BJ (cell line): ENCODE data around the gene CKLF. TPM values are rescaled to one million over a fixed set of nuclear protein-coding genes. Genes with fewer than 3 reads are reported as not detected.

Source experiments
- CTCF ChIA-PET: fragments of 350-600 bp; formaldehyde crosslinking; extraction: SDS; loops from one replicate; lab custom pipeline; 2021; ENCODE audit warnings: antibody characterized with exemption, inconsistent platforms; lab: Yijun Ruan, JAX
- POLR2A ChIA-PET: fragments of 300-600 bp; sonication (Branson Sonifier 250); formaldehyde crosslinking; extraction: SDS; loops from one replicate; lab custom pipeline; 2021; ENCODE audit warnings: antibody characterized with exemption; lab: Charles Lee
- DNase-seq: peaks from one replicate; pipeline ENCODE4 v3.0.0-alpha.2; 2011; ENCODE audit warnings: low read depth
- H3K27me3 ChIP-seq: 2 replicates; pipeline ENCODE4 v1.6.0; 2011; ENCODE audit warnings: low read length; ENCODE audit not compliant: control insufficient read depth, insufficient read depth
- H3K36me3 ChIP-seq: 2 replicates; pipeline ENCODE4 v1.5.1; 2011; ENCODE audit warnings: low read length; ENCODE audit not compliant: control insufficient read depth, insufficient read depth
- H3K4me3 ChIP-seq: 2 replicates; pipeline ENCODE4 v1.5.1; 2011; ENCODE audit warnings: low read depth, mild to moderate bottlenecking, control low read depth, low read length
- CTCF ChIP-seq: IDR thresholded peaks from 2 replicates; pipeline ENCODE4 v1.5.1; 2011; ENCODE audit warnings: low read depth, mild to moderate bottlenecking, control low read depth, inconsistent platforms, low read length, moderate library complexity; ENCODE audit not compliant: insufficient read depth
- polyA plus RNA-seq: library from polyadenylated mRNA; depleted of rRNA; stranded (reverse); fragments of >200 nt; gene quantifications from 2 replicates; pipeline ENCODE4 v1.2.3, GENCODE V29; 2011

Gene CKLF
- polyA plus RNA-seq, 1 experiment: 60.8 TPM

GRCh38 chr16:66538910-66539309 is 13.5 kb upstream of the CKLF start:
- no peaks in the 10 kb centered on the region for H3K27me3 ChIP-seq
- DNase-seq: no peak
- peaks cover 7% of the 10 kb centered on the region for H3K36me3 ChIP-seq
- ChIA-PET POLR2A (no interaction called here), CTCF (no interaction called here)
- TF ChIP-seq CTCF: no peak
- H3K4me3 ChIP-seq: no peak overlapping the region

- H3K4me3 ChIP-seq: no peak overlapping the region
- TF ChIP-seq CTCF: no peak
- no peaks in the 10 kb centered on the region for H3K27me3 ChIP-seq
- CTCF ChIA-PET: no interaction called here
- peaks cover 7% of the 10 kb centered on the region for H3K36me3 ChIP-seq
- DNase-seq: no peak
- POLR2A ChIA-PET: no interaction called here
Observed at GRCh38 chr16:66539623-66540469, 12.5 kb upstream of the CKLF start.

GRCh38 chr16:66541388-66542355 is 10.7 kb upstream of the CKLF start:
- ChIA-PET POLR2A (no interaction called here), CTCF (interaction anchor here (0.6 kb wide), 1 partner anchor 135 kb away, joined by 3 read pairs; no protein-coding TSS in a partner anchor)
- TF ChIP-seq CTCF: no peak

GRCh38 chr16:66542396-66542795 is 10.0 kb upstream of the CKLF start:
- ChIA-PET CTCF (interaction anchor here (0.6 kb wide), 1 partner anchor 136 kb away, joined by 3 read pairs; no protein-coding TSS in a partner anchor), POLR2A (no interaction called here)
- DNase-seq: no peak
- Histone ChIP-seq H3K27me3 (no peaks in the 10 kb centered on the region), H3K36me3 (peaks cover 4% of the 10 kb centered on the region), H3K4me3 (no peak overlapping the region)
- no peak for TF ChIP-seq CTCF

More at GRCh38 chr16:66541388-66542355, 10.7 kb upstream of the CKLF start:
- Histone ChIP-seq H3K36me3 (peaks cover 6% of the 10 kb centered on the region), H3K4me3 (no peak overlapping the region), H3K27me3 (no peaks in the 10 kb centered on the region)
- no peak for DNase-seq
